COLO668 (cell line): Measurements from ENCODE around the gene EIF3D.

Source experiments
- DNase-seq: peaks from one replicate; lab custom pipeline; 2025; ENCODE audit not compliant: unreplicated experiment; lab: John Stamatoyannopoulos, UW

EIF3D gene

DNA sequence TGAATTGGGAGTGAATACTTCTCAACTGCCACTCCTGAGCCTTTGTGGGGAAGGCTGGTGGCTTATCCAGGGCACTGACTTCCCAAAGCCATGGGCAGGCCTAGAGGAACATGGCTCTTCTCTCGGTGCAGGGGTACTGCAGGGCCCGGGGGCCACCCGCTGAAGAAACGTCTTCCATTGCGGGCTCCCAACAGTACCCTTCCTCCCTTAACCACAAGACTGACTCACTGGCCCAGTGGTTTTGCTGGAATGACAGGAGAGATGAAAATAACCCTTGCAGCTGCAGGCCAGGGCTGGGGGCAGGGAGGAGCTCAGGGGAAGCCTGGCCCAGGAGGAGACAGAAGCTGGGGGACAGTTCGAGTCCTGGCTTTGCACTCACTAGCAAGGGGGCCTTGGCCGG lies 61.0 kb downstream of the EIF3D start:
- DNase-seq: no peak

- DNase-seq: no peak
These were observed 61.7 kb downstream of the EIF3D start for GRCh38 chr22:36467042-36467810.

- no peak for DNase-seq
These were observed 62.7 kb downstream of the EIF3D start for GRCh38 chr22:36466258-36466657.

DNA sequence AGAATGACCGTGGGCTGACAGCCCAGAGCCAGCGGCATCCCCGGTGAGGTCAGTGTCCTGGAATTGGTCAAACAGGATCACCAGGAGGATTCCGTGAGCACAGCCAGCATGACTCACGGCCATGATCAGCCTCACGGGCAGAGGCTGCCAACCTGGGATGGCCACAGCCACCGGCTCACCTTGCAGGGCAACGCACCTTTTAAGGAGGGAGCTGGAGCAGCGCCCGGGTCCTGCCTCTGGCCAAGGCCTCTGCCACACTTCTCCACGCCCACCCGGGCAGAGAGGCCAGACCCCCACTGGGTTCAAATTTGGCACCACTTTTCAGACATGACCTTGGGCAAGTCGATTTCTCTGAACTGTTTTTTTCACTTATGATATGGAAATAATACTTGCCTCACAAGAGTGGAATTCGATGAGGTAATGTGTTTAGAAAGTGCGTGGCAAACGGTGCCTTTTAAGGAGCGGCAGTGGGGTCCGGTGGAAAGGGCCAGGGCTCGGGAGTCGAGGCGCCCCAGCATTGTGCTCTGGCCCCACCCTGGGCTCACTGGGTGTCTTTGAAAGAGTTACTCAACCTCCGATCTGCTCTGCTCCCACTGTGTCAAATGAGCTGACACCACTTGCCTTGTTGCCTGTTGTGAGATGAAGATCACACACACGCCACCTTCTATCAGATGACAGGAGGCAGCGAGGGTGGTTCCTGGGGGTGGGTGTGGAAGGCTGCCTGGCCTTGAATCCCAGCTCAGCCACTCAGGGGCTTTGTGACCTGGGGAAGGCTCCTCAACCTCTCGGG lies 63.5 kb downstream of the EIF3D start:
- DNase-seq: no peak

- DNase-seq: no peak
These were observed 64.2 kb downstream of the EIF3D start for GRCh38 chr22:36464715-36465231.

DNA sequence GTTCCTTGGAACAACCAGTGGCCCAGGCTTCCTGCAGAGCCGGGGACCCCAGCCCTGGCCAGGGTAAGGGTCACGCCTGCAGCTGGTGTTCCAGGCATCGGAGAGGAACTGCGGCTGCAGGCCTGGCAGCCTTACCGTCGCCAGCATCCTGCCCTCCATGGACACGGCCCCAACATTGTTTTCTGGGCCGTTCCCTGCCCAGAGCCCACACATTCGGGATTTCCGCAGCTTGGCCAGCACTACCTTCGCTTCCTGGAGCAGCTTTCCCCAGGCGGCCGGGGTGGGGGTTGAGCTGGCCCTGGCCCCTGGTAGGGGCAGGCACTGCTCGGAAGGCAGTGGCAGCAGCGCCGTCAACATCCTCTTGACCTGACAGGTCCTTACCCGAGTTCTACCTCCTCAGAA lies 65.2 kb downstream of the EIF3D start:
- DNase-seq: no peak

DNA sequence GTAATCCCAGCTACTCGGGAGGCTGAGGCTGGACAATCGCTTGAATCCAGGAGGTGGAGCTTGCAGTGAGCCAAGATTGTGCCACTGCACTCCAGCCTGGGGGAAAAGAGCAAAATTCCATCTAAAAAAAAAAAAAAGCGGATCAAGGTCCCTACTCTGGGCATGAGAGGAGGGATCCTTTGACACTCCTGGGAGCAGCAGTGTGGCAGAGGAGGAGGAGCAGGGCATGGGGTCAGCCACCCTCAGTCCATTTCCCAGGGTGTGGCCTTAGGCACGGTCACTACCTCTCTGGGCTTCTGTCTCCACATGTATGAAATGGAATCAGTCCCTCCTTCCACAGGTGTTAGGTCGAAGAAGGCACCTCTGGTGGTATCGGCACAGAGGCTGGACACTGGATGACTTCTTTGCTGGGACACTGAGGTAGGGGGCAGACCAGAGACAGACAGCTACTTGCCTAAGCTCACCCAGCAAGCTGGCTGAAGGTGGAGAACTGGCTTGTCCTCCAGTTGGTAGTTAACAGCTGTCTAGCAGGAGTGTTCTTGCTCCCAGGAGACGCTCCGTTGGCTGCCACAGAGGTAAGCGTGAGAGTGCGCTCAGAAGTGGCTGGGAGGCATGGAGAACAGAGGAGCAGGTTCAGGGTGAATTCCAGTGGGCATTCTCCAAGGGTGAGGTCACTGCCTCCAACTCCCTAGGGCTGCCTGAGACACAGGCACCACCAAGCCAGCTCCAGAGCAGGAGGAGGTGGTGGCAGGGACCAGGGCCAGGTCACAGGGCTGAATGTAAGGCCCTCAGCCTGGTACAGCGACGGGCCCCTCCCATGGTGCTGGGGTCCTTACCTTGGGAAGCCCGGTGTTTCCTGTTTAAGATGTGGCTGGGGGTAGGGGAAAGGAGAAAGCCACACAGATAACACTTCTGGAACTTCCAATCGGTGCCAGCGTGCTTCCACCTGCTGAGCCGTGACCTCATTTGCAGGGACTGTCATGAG lies 67.0 kb downstream of the EIF3D start:
- DNase-seq: peak; percentile 38
